ENCODE measurements around the gene RASGRP1.

GRCh38 chr15:38578626-38579025 is 14.0 kb upstream of the RASGRP1 start:
- no peak for TF ChIP-seq POLR2A (IDR thresholded peaks at IDR 0.05; ENCODE audit: low read length)
- no peak for TF ChIP-seq GATA1 (IDR thresholded peaks at IDR 0.05; ENCODE audit: low read depth, low read length)

All from erythroblast (primary cell).